CD1c-positive myeloid dendritic cell (primary cell): ENCODE results near the gene ELP4.

Source experiments
- DNase-seq: peaks from one replicate; pipeline ENCODE4 v3.0.0-alpha.2; 2016; ENCODE audit errors: extremely low spot score

The ELP4 gene

DNA sequence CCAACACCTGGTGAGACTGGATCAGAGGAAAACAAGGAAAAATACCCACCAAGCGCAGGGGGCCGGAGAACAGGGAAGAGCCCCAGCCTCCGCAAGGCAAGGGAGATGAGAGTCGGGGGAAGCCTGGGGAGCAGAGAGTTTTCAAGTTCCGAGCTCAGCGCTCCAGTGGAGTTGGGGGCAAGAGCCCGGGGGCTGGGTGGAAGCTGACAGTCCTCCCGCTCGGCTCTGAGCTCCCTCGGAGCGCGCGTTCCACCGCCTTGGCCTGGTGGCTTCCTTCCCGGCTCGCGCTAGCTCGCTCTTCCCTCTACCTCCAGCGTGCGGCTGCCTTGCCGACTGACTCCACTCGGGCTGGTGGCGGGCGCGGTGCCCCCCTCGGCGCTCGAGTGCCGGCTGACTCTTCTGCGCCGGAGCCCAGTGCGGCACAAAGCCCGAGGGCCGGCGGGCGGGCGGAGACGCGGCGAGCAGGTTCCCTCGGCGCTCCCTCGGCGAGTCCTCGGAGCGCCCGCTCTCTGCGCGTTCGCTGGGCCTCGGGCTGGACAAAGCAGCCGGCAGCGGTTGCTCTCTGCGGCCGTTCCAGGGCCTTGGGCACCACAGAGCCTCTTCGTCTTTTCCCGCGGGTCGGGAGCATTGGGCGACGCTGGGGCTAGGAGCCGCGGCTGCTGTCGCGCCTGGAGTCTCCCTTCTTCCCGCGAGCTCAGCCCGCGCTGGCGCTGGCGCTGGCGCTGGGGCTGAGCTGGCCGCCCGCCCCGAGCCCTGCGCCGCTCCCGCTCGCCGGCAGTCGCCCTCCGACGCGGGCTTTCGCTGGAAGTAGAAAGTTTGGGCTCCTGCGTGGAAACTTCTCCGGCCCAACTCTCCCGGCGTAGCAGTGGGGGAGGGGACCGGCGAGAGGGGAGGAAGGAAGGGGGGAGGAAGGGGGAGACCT, 300.6 kb downstream of the ELP4 start:
- no peak for DNase-seq

DNA sequence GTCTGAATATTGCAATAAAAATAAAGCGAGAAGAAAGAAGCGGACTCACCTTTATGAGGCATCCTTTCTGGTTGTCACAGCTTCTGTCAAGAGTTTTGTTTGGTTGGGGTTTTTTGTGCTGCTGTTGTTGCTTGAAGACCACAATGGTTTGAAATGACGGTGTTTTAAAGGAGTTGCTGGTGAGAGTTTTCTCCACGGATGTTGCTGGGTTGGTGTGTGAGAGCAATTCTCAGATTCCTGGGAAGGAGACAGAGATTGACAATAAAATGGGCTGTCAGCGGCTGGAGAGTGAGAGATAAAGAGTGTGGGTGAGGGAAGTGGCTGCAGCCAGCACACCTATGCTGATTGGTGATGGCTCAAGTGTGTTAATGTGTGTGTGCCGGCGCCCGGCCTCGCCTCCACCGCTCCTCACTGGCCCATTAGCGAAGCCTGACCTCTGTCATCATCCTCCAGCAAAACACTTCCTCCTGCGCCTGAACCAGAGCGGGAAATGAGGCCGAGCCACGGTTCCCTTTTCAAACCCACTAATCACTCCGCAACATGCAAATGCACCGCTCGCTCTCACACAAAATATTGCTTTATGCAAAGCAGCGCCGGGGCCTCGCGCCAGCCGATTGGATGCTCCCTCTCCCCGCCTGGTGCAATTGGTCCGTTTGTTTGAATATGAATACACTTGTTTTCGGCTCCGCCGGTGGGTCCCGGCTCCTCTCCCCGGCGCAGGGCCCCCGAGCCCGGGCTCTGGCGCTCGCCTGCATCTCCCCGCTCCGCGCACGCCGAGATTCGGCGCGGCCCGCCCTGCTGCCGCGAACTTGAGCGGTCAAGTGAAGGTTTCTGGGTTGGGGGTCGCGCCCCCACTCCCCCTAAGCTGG, 301.4 kb downstream of the ELP4 start, which contains the start of gene PAX6:
Gene PAX6, minus strand, starts transcription at position 544 of the 869 bp plus-strand sequence. CDS start 4,911 bp downstream, outside the sequence.
- peak; percentile 92 for DNase-seq

- DNase-seq = no peak
Observed at GRCh38 chr11:31812383-31813381, 303.1 kb downstream of the ELP4 start.

DNA sequence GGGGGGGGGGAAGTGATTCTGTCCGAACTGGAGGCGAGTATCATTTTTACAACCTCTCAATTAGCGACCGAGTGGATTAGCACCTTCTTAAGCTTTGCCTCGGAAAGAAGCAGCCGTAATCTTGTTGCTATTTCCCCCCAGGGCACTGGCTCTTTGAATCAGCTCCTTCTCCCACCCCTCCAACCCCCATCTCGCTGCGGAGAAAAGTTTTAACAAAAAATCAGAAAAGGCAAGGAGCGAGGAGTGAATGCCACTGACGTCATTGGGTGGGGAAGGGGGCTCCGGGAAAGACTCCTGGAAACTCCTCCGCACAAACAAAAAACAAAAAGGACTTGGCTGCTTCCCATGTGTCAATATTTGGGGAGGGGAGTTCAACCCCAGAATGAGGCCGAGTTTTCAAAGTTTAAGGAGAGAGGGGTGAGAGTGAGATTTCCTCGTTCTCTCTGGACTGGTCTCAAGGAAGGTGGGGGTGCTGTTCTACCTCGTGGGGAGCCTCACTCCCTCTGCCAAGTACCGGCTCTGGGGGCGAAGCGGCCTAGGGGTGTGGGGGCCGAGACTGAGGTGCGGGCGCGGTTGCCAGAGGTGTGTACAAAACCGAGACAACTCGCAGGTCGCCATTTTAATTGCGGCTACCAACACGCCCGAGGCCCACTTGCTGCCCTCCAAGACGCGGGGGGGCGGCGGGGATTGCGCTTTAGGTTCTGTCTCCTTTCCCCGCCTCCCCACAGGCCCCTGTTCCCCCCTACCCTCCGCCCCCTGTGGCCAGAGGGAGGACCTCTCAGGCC, 304.0 kb downstream of the ELP4 start:
- no peak for DNase-seq

GRCh38 chr11:31814176-31814868, 304.8 kb downstream of the ELP4 start:
- no peak for DNase-seq

DNA sequence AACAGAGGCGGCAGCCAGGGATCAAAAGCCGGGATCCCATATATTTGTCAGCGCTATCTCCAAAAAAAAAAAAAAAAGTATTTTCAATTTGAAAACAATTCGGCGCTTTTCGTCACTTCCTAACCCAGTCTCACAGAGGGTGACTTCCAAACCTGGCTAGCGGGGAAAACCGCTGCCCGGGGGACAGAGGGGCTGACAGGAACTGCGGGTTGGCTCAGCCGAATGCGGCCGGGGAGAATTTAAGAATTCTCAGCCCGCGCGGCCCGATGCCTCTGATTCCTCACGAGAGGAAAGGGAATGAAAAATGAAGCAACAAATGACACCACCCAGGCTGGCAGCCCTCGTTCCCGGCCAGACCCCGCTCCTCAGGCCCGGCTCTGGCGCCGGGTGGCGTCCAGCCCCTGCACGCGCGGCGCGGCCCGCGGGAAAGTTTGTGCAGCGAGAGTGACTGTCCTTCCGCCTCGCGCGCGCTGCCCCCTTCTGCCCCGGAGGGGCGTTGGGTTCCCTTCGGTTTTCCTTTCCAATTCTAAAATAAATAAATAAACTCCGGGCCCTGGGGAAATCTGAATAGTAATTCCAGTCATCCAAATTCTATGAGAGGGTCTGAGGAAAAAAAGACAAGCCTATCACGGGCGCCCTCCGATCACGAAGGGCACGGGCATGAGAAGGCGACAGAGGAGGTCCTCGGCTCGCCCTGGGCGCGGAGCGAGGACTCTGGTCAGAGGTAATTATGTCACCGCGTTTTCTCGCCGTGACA, 306.3 kb downstream of the ELP4 start:
- DNase-seq = no peak

GRCh38 chr11:31816468-31817053, 307.0 kb downstream of the ELP4 start:
- no peak for DNase-seq

- DNase-seq = no peak
Observed at GRCh38 chr11:31817054-31817620, 307.6 kb downstream of the ELP4 start.

DNA sequence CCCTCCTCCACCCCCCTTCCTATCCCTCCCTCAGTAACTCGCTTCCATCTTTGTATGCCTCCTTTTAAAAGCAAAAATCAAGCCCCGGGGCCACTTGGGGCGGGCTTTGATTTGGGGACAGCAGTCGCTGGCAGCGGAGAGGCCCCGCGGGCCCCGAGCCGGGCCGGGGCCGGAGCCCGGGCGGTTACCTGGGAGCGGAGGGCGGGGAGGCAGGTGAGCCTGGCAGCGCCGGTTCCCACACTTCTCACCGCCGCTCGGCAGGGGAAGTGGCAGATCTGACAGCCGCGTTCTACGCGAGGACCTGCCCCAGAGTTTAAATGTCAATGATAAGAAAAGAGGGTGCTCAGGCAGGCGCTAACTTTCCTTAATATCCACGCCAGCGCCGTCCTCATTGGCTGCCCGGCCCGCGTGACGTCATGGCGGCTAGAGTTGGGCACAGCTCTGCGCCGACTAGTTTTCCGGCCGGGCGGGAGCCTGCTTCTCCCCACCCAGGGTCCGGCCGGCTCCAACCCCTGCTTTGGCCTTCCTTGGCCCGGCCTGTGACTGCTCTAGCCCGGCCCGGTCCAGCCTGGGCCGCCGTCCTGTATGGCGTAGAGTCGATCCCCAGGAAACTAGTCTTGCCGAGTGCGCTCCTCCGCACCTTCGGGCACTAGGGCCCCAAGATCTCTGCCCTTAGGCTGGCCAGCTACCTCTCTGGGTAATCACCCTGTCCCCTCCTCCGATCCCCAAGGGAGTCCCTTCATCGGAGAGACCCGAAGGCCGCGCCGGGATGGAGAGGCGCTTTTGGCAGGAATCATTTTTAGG, 308.3 kb downstream of the ELP4 start:
- DNase-seq = no peak

GRCh38 chr11:31818425-31818755, 308.8 kb downstream of the ELP4 start:
- no peak for DNase-seq

DNA sequence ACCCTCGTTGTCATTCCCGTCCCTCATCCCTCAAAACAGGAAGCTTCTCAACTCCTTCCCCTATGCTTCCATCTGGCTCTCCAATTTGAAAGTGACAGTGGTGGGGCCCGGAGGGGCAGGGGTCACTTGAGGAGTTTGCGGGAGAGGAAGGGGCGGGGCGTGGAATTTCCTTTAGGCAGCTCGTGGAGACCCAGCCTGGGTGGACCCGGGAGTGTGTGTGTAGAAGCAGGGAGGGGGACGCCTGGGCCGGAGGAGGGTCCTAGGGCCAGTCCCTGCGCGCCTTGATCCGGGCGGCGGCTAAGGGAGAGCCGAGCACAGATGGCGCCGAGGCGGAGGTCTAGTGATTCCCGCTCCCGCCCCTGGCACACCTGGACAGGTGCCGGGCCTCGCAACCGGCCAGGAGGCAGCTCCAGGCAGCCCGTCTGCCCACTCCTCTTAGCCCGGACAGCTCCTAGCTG, 309.3 kb downstream of the ELP4 start:
- no peak for DNase-seq

GRCh38 chr11:31819621-31820437, 310.3 kb downstream of the ELP4 start:
- no peak for DNase-seq

- DNase-seq = peak; percentile 23
Observed at GRCh38 chr11:31820438-31820818, 310.9 kb downstream of the ELP4 start.

DNA sequence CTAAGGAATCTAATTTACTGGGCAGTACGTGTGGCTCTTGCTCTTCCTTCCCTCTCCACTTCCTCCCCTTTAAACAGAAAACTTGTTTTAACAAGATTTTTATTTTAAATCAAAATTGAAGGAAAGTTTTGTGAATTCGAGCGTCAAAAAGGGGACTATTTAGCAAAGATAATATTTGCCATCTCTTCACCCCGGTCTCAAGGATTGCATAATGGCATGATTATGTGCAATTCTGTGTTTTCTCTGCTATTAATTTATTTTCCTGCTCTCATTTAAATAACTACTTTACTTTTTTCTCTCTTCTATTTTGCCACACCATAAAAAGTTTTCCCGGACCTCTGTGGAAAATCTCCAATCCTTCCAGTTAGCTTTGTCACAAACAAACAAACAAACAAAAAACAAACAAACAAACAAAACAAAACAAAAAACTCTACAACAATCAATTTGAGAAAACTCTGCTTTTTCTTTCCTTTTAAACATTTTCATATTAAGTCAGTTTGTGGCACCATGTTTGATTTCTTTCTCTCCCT, 311.7 kb downstream of the ELP4 start:
- no peak for DNase-seq

GRCh38 chr11:31821766-31822165, 312.2 kb downstream of the ELP4 start:
- DNase-seq = no peak

DNA sequence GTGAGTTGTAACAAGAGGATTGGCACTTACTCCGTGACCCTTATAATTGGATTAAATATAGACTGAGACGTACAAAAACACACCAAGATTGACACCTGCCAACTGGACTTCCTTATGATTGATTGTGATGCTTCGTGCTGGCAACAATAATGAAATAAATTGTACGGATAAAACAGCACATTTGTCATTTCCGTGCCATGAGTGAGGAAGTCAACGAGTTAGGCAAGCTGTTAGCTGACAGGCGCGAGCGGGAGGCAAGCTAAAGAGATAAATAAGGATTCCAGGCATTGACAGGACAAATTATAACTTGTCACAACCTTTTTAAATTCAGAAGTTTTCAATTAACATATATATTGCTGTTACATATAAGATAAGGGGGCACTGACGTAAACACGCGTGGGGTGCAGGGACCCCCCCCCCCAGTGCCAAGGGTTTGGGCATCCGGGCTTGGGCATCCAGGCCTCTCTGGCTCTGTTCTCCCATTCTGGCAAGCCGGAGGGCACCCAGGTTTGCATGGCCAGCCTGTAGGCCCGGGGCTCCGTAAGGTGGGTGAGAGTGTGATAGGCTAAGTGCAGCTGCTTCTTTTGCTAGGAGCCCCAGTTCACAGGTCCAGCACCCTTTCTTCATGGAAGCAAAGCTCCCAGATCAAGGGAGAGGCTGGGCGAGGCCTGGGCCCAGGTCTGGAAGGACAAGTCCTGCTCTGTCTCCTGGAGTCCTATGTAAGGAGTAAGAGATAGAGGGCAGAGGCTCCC, 312.8 kb downstream of the ELP4 start:
- DNase-seq = no peak
